HG03521 (cell line): Measurements from ENCODE around the gene HDGFL3.

ENCODE experiments used
- ATAC-seq: cut with Tn5 transposase; IDR thresholded peaks from one replicate; pipeline ENCODE4 v1.9.1; 2021; ENCODE audit warnings: mild to moderate bottlenecking, moderate library complexity; ENCODE audit not compliant: unreplicated experiment

HDGFL3 gene

DNA sequence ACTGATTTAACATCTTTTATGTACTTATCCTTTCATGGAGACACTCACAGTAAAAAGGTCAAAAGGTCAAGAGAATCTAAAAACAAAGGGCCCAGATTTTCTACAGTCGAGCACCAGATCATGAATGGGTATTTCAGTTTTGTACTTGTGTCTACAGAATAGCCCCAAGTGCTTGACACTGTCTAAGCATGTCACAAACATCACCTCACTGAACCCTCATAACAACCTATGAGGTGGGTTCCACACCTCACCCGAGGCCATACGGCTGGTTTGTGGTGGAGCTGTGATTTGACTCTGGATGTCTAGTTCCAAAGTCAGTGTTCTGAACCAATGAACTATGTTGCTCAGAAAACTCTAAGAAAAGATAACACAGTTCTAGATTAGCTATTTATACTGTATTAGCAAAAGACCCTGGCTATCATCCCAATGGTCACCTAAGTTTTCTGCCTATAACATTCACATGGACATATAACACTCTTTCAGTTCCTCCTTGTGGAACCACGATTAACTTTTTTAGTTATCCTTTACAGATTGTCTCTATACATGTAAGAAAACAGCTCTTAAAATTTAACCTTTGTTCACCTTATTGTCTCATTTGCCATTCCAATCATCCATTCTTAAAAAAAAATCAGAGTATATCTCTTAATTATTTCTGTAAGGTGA, 74.6 kb downstream of the HDGFL3 start:
- no peak for ATAC-seq

DNA sequence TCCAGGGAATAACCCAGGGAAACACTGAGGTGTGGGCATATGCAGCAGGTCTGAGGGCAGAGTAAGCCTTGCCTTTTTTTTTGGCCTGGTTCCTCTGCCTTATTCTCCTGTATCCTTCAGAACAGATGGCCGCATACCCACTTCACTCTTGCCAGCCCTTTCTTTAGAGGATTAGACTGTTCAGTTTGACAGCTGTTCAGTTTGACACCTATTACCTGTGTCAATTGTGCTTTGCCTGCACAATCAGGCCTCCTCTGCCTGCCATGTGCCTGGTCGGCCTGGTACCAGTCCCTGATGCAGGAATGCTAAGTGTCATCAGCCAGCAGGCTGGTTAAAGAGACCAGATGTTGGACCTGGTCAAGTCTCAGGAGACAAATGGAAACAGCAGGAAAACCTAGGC, 77.8 kb downstream of the HDGFL3 start:
- ATAC-seq = no peak

DNA sequence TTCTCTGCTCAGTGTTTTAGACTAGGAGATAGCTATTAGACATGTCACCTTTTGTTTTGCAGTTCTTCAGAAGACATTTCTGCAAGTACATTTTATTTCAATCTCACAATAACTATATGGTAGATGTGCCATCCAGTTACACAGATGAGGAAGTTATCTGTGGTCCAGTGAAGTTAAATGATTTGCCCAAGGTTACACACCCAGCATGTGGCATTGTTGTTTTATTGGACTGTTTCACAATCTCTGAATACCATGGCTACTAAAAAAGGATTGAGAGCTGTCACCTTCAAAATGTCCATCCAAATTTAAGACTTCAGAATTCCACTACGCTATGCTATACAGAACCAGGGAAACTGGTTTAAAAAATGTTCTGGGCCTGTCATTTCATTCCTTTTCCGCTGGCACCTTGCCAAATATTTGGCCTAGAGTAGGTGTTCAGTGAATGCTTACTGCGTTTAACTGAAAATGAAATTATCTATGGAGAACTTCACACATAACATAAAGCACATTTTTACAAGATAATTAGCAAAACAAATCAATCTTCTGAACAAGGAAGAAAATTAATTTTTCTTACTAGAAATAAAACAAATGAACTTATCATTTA, 80.0 kb downstream of the HDGFL3 start:
- ATAC-seq = no peak

DNA sequence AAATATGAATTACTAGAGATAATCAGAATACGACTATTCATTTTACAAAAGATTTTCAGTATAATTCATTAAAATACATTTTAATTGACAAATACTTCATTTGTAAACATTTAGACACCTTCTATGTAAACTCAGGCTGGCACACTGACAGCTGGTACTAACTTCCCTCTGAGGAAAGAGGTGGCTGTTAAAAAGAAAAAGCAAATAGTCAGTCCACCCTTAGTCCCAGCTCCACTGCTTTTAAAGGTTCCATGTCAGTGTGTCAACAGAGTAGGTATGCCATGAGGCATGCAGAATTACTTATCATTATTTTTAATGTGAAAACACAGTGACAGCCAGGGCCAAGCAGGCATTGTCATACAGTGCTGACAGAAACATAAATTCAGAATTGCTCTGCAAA, 84.1 kb downstream of the HDGFL3 start:
- ATAC-seq = no peak

DNA sequence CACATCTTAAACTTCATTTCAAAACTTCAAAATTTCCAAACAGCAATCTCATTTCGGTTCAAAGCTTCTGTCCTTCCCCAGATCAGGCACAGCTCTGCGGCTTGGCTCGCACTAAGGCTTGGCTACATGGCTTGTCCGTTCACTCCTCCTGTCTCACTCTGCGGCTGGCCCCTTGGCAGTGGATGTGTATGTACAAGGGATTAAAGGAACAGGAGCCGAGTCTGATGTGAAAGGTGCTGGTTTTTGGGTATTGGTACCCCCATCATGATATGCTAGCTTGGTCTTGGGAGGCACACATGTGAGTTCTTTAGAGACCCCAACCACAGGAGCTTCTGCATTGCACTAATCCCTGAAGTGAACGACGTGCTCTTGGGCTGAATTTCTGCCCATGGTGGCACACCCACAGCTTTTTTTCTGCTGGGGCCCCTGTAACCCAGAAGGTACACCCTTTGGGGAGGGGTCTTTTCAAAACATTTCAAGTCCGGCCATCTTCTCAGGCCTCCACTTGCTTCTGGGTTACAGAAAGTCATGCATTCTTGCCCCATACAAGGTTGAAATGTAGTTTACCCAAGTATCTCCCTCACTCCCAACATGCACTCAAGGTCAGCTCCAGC, 87.5 kb downstream of the HDGFL3 start:
- ATAC-seq = no peak

DNA sequence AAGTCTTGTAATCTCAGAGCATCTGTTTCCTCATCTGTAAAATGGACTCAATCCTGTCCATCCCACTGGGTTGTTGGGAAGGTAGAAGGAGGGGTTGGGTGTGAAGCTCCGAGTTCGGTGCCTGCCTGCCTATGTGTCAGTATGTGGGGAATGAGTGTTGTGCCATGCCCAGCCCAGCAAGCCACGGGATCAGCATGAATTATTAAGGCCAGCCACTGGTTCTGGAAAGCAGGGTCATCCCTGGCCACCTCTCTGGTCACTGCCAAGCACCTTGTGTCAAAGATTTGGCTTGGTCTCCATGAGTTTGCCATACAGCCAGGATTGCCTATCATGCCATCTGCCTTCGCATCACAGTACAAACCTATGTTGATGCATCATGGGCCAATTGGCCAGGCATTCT, 88.7 kb downstream of the HDGFL3 start:
- no peak for ATAC-seq

DNA sequence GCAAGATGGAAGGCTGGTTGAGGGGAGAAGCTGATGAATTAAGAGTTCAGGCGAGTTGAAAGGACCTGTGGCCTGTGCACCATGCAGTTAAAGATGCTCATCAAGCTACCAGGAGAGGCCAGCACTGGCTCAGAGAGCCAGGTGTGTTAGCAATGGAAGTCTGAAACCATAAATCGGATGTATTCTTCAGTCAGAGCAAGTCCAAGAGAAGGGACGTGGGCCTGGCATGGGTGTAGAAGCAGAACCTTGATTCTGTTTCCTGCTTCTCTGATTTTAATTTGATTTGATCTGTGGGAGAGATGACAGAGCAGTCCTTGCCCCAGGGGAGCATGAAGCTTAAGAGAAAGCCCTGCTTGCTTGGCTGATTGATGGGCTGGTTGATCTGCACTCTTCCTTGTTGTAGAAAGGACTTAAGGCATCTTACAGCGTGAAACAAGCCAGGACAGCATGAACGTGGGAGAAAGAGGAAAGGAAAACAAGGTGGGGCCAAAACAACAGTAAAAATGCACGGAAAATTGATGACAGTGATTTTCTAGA, 89.3 kb downstream of the HDGFL3 start:
- ATAC-seq = no peak

DNA sequence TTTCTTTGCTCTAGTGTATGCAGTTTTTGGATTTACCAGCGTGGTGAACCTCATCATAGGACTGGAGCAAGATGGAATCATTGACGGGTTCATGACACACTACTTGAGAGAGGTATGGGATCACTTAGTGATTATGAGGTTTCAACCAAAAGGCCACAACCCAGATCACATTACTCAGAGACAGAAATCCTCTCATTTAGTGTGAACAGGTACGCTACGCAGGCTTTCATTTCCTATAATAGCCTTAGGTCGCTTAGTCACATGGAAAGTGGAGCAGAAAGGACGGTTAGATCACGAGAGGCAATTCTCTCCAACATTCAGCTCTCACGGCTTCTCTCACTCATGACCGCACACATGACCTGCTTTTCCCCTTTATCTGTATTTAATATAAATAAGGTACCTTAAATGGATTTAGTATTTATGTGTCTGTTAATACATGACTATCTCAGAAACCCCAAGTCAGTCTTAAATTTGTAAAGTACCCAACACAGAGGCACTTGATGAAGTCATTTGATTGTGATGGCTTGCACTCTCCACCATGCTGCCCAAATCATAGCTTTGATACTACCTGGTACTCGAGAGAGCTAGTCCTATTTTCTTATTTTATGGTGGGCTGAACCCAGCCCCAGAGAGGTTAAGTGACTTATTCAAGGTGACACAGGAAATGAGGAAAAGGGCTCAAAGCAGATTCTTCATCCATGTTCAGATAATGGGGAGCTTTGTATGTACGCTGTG, 91.6 kb downstream of the HDGFL3 start:
- ATAC-seq = peak; percentile 79

DNA sequence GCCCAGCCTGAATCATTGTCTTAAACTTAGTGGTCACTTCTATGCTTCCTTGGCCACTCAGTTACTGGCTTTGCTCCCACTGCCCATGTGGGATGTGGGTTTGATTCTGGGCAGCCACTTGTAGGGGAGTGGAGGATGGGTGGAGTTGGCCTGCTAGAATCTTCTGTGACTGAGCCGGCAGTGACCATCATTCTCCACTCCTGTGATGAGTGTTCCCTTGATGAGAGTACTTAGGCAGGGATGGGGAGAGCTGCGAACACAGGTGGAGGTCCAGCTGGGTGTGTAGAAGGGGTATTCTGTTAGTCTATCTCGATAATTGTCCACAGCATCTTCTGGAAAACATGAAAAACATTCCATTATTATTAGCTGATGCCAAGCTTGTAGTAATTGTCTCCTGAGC, 92.2 kb downstream of the HDGFL3 start:
- ATAC-seq = no peak

DNA sequence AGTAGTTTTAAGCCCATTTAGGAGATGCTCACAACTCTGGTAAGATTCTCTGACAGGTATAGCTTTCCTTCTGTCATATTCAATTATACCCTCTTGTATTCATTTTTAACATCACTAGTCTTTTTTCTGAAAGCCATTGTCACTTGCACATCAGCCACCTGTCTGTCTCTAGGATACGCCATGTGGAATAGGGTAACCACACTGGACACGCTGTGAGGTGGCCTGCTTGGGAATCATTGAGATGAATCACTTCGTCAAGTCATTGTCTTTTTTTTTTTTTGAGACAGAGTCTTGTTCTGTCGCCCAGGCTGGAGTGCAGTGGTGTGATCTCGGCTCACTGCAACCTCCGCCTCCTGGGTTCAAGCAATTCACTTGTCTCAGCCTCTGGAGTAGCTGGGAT, 92.8 kb downstream of the HDGFL3 start:
- no peak for ATAC-seq

DNA sequence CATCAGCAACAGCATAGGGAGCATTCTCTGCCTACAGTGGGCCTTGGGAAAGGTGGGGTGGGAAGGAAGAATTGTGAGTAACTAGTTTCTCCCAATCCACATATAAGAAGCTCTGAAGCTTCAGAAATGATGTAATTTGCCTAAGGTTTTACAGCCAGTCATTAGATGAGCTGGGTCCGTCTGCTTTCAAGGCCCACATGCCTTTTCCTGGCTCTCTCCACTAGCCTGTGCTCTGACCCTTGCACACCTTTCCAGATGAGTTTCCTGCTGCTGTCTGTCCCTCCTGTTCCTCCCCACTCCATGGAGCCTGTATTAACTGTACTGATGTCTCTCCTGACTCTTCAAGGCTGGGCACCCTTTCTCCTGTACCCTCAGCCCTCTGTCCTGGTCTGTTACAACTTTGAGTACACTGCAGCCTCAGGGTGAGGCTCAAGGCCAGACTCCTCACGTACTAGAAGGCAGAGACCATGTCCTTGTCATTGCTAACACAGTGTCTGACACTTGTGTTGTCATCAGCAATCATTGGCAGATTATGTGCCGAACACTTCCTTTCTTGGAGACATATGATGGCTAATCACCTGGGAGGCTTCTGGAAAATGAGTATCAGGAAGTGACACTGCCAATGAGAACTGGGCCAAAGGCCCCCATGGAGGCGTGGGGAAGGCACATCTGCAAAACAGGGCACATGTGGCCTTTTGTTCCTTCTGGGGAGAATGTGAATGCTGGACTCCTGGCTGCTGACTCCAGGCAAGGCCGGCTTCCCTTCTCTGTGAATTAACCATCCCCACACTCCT, 93.5 kb downstream of the HDGFL3 start:
- ATAC-seq = no peak

DNA sequence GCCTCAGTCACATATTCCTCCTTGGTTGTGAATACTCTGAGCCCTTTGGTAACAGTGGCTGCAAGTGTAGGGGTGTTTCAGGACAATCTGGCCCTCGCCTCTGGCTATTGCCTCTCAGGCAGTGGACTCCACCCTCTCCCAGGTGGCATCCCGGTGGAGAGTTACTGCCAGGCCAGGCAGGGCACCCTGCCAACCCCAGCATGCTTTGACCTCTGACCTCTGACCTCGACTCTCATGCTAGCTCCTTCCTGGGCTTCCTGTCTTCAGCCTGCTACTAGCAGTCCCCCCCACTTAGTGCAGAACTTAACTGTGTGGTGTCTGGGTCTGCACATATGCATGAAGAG, 94.7 kb downstream of the HDGFL3 start:
- ATAC-seq = no peak

DNA sequence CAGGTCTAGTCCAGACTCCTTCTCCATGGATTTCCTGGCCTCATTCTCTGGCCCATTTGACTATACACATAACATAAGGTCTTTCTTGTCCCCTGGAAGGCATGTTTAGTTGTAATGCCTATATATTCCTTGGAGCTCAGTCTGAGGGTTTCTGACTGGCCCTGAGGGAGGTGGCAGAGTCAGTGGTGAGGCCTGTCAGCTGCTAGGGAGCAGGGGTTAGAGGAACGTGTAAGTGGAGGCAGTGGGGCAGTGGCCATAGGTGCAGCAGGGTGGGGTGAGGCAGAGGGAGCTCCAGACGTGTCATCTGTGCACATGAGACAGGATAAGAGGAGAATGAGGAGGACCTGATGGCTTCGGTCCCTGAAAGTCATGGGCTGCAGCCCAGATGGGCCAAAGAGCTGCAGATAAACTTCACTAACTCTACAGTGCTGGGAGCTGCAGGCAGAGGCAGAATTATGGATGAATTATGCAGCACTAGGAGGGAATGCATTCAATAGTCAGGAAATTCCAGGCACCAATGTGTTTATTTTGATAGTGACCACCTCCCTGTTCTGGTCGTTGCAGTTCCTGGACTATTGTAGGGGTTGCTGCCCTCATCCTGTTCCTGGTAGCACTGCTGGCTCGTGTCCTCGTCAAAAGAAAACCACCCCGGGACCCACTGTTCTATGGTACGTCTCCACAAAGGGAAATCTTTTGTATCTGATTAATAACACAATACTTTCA, 95.2 kb downstream of the HDGFL3 start:
- ATAC-seq = no peak

DNA sequence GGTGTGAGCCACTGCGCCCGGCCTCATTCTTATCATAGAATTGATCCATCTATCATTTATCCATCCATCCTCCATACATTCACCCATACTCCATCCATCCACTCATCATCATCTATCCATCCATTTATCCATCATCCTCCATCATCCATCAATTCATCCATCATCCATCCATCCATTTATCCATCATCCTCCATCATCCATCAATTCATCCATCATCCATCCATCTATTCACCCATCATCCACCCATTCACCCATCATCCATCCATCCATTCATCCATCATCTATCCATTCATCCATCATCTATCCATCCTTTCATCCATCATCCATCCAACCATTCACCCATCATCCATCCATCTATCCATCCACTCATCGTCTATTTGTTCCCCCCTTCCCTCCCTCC, 96.5 kb downstream of the HDGFL3 start:
- no peak for ATAC-seq

DNA sequence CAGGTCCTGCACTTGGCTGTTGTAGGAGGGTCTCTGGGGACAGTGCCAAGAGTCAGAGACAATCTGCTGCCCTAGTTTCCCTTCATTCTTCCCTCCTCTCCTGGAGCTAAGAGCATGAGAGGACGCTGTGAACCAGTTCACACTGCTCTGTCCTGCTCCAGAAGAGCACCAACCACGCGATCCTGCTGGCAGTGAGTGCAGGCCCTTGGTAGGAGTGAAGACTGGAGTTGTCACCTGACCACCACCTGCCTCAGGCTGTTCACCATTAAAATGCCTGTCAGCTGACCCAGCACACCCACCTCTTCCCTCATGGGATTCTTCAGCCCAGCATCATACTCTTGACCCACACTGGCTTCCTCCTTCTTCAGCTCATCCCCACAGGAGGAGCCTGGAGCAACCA, 97.2 kb downstream of the HDGFL3 start:
- ATAC-seq = no peak

DNA sequence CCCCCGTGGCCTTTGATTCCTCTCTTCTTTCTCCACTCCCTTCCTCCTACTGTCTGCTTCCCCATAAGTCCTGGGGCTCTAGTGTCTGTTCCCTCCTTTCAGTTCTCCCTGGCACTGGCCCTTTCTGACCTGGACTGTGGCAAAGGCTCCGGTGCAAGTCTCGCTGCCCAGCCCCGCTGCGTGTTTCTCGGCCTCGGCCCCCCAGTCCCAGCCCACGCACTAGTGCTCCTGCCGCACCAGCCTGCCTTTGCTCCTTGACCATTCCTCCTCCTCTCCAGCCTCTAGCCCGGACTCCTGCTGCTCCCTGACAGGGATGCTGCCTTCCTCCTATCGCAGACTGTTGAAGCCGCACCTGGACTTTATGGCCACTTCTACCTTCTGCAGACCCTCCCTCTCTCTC, 98.1 kb downstream of the HDGFL3 start:
- ATAC-seq = no peak

DNA sequence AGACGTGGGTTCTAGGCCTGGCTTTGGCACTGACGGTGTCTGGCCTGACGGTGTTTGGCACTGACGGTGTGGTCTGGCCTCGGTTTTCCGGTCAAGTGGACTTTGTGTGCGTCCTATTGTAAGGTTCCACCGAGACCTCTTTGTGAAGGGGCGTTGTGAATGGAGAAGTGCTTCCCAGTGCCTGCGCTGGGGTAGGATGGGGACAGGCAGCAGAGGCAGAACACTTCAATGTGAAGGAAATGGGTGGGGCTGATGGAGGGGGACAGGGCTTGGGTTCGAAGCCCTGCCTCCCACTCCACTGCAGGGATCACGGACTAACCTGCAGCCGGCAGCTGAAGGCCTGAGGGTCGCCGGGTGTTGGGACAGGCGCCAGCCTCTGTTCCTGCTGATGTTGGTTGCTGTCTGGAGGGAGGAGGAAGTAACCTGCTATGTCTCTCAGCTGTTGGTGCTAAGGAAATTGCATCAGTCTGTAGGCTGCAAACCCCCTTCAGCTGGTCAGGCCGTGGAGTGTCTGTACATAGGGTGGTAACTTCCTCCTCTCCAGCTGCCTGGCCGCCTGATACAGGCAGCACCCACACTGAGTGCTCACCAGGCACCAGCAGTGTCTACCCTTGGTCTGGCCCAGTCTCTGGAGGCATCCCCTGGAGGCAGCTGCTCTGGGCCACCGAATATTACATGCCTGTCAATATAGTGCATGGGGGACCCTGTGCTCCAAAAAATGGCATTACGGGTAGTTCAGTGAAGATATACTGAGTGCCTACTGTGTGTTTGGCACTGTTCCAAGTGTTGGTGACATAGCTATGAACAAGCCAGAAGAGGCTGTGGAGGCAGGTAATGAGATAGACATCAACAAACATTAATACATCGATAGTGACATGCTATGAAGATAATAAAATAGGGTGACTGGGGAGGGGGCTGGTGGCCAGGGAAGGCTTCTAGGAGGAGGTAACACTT, 99.1 kb downstream of the HDGFL3 start:
- no peak for ATAC-seq

DNA sequence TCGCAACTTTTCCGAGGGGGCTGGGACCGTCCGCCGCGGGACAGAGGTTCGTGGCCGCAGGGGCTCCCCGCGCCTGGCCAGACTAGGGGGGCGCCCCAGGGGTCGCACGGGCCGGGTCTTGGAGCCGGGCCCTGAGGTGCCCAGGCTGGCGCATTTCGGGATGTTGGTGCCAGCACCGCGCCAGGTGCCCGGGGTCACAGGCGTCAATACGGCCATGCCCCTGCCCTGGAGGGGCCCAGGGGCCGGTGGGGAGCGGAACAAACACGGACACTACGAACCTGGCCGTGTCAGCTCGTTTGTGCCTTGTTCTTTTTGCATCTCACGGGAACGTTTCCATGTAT, 99.8 kb downstream of the HDGFL3 start:
- no peak for ATAC-seq
